Measurements from ENCODE around the gene TRIM56. TPM values are rescaled to one million over a fixed set of nuclear protein-coding genes. Genes with fewer than 3 reads are reported as not detected.
"Not testable (repeated sequence)": the region's sequence is repeated elsewhere in the genome, so short reads cannot be mapped to it uniquely, and the experiment has no call there.

Gene TRIM56
- total and polyA plus RNA-seq, 9 of the 15 experiments (the other 6 are each of a cell fraction or from before 2014, with no cell fraction given) = 2.0 to 29.7 (median 11.6) TPM

DNA sequence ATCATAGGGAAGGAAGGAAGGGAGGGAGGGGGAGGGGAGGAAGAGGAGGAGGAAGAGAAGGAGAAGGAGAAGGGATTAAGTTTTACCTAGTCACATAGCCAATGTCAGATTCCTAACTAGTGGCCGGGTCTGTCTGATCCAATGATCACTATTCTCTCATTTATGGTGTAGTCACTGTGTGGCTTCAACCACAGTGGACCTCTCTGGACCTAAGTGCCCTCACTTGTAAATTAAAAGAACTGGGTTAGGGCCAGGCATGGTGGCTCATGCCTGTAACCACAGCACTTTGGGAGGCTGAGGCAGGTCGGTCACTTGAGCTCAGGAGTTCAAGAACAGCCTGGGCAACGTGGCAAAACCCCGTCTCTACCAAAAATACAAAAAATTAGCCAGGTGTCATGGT, 35.0 kb downstream of the TRIM56 start:
- no peak overlapping the region for H3K27ac ChIP-seq (ENCODE audit: extremely low read depth, low read depth, low read length)
- TF ChIP-seq, protein P1, sequence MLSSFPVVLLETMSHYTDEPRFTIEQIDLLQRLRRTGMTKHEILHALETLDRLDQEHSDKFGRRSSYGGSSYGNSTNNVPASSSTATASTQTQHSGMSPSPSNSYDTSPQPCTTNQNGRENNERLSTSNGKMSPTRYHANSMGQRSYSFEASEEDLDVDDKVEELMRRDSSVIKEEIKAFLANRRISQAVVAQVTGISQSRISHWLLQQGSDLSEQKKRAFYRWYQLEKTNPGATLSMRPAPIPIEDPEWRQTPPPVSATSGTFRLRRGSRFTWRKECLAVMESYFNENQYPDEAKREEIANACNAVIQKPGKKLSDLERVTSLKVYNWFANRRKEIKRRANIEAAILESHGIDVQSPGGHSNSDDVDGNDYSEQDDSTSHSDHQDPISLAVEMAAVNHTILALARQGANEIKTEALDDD (IDR thresholded peaks at IDR 0.05) = peak; percentile 14; the same call in 1 of the 2 replicates
- TF ChIP-seq DDX20 (tag; IDR thresholded peaks at IDR 0.05; ENCODE audit: low read depth) = no peak
- peak in 1 of 2 experiments; percentile 51; a peak in 1 of 4 replicates for TF ChIP-seq KDM1A (IDR thresholded peaks at IDR 0.05)
- no TSS peak for BruUV-seq (replicated peaks)
- no peak overlapping the region for H3K4me3 ChIP-seq
- H3K79me2 ChIP-seq (ENCODE audit: control insufficient read depth, insufficient read depth, low read length) = no peaks in the 10 kb centered on the region
- no peaks in the 10 kb centered on the region for H3K27me3 ChIP-seq (ENCODE audit: control insufficient read depth in 2 of 2, insufficient read depth in 2 of 2, low read length in 2 of 2)
- no peak overlapping the region for H2AFZ ChIP-seq (ENCODE audit: low read depth, low read length)
- FAIRE-seq (no peak), ATAC-seq (no peak), DNase-seq (ENCODE audit: extremely low read depth in 1 of 4, low spot score in 3 of 4) (no peak)
- intact Hi-C loops (cut with micrococcal nuclease) (no loop called here), in situ Hi-C loops (cut with MboI) (no loop called here)
- WGBS (ENCODE audit: insufficient coverage, low coverage, missing lambda C conversion rate) = 34% methylated on average over 4 of the region's 4 CpGs
- H3K4me2 ChIP-seq (ENCODE audit: insufficient read depth, low read length) = no peak overlapping the region
- ChIA-PET CTCF (ENCODE audit: low intra/inter-chr PET ratio) (no interaction called here), POLR2A (no interaction called here)
- H3K4me1 ChIP-seq (replicated peaks in 1 of 2; ENCODE audit: control insufficient read depth in 2 of 2, insufficient read depth in 2 of 2, low read length in 2 of 2) = peaks cover 22 to 26% of the 10 kb centered on the region in 2 experiments
- no peaks in the 10 kb centered on the region for H3K9me1 ChIP-seq (ENCODE audit: control insufficient read depth, insufficient read depth, low read length)
- H3K9ac ChIP-seq (ENCODE audit: insufficient read depth in 1 of 2, low read depth in 2 of 2, low read length in 2 of 2) = no peak overlapping the region
- no peaks in the 10 kb centered on the region for H3K36me3 ChIP-seq (ENCODE audit: control insufficient read depth, insufficient read depth, low read length)
- H3K9me3 ChIP-seq (replicated peaks; ENCODE audit: control insufficient read depth, insufficient read depth, low read depth, low read length) = no peaks in the 10 kb centered on the region
- no peaks in the 10 kb centered on the region for H4K20me1 ChIP-seq (replicated peaks; ENCODE audit: control insufficient read depth, insufficient read depth, low read length)

DNA sequence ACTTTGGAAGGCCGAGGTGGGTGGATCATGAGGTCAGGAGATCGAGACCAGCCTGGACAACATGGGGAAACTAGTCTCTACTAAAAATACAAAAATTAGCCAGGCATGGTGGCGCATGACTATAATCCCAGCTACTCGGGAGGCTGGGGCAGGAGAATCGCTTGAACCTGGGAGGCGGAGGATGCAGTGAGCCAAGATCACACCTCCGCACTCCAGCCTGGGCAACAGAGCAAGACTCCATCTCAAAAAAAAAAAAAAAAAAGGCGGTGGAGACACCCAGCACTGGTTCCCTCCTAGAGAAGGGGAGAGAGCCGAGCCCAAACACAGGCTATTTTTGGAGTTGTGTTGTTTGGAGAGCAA, 36.3 kb downstream of the TRIM56 start:
- H3K4me2 ChIP-seq (ENCODE audit: insufficient read depth, low read length); H3K36me3 ChIP-seq (ENCODE audit: control insufficient read depth, insufficient read depth, low read length); FAIRE-seq; CTCF ChIA-PET (ENCODE audit: low intra/inter-chr PET ratio); H3K27me3 ChIP-seq (ENCODE audit: control insufficient read depth in 2 of 2, insufficient read depth in 2 of 2, low read length in 2 of 2); ATAC-seq; H3K27ac ChIP-seq (ENCODE audit: extremely low read depth, low read depth, low read length); BruUV-seq (replicated peaks); intact Hi-C loops (cut with micrococcal nuclease); H3K4me3 ChIP-seq; in situ Hi-C loops (cut with MboI); DNase-seq (ENCODE audit: extremely low read depth in 1 of 4, low spot score in 3 of 4); H4K20me1 ChIP-seq (replicated peaks; ENCODE audit: control insufficient read depth, insufficient read depth, low read length); H3K79me2 ChIP-seq (ENCODE audit: control insufficient read depth, insufficient read depth, low read length); H3K9me3 ChIP-seq (replicated peaks; ENCODE audit: control insufficient read depth, insufficient read depth, low read depth, low read length); H3K9me1 ChIP-seq (ENCODE audit: control insufficient read depth, insufficient read depth, low read length): not testable (repeated sequence)
- Histone ChIP-seq H3K4me1 (replicated peaks in 1 of 2; ENCODE audit: control insufficient read depth in 2 of 2, insufficient read depth in 2 of 2, low read length in 2 of 2) (peaks cover 28 to 34% of the 10 kb centered on the region in 2 experiments), H2AFZ (ENCODE audit: low read depth, low read length) (peak overlapping the region; percentile 83), H3K9ac (ENCODE audit: insufficient read depth in 1 of 2, low read depth in 2 of 2, low read length in 2 of 2) (peak overlapping the region in 1 of 2 experiments; percentile 83; a peak in 1 of 4 replicates)
- WGBS (ENCODE audit: insufficient coverage, low coverage, missing lambda C conversion rate) = 78% methylated on average over 4 of the region's 9 CpGs
- POLR2A ChIA-PET = interaction anchor here (0.8 kb wide), 1 partner anchor 46 kb away, joined by 4 read pairs; no protein-coding TSS in a partner anchor

Measured in K562 (cell line).